ENCODE measurements around the gene SSNA1.

The SSNA1 gene

GRCh38 chr9:137200311-137201204, 12.1 kb downstream of the SSNA1 start, which contains the start of gene TPRN:
TSS of gene TPRN (minus strand) at chr9:137200741. CDS start at chr9:137200711, 30 bp downstream.
- peak; percentile 98 to 99 for DNase-seq (ENCODE audit: low read depth in 2 of 2)

- DNase-seq (ENCODE audit: low read depth in 2 of 2): no peak
Measured at GRCh38 chr9:137201205-137201868, 12.9 kb downstream of the SSNA1 start.

GRCh38 chr9:137202966-137203365, 14.5 kb downstream of the SSNA1 start:
- DNase-seq (ENCODE audit: low read depth in 2 of 2): no peak

GRCh38 chr9:137204731-137205125, 16.3 kb downstream of the SSNA1 start:
- no peak for DNase-seq (ENCODE audit: low read depth in 2 of 2)

DNA sequence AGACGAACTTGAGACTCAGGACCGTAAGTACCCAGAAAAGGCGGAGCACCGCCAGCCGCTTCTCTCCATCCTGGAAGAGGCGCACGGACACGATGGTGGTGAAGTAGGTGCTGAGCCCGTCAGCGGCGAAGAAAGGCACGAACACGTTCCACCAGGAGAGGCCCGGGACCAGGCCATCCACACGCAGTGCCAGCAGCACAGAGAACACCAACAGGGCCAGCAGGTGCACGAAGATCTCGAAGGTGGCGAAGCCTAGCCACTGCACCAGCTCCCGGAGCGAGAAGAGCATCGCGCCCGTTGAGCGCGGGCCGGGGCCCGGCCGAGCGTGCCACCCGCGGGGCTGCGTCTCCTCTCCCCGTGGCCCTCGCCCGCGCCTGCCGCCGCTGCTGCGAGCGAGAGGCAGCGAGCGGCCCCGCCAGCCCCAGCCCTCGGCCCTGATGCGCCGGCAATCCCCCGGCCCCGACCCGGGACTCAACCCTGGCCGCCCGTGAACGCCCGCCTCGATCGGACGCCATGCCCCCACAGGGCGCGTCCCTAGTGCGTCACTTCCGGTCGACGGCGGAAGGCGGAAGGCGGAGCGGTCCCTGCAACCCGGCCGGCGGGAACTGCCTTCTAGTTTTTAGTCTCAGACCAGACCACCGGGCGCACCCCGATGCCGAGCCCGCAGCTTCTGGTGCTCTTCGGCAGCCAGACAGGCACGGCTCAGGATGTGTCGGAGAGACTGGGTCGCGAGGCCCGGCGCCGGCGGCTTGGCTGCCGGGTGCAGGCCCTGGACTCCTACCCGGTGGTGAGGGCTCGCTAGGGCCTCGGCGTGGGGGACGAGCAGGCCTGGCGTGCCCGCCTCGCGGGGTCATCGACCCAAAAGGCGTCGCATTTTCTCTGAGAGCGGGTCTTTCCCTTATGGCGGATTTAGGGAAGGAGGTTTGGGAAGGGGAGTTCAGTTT, 16.9 kb downstream of the SSNA1 start, which contains the start of the genes NDOR1 and TMEM203:
NDOR1 (plus strand) TSS at position 575 of the 944 bp plus-strand sequence; CDS start at position 653, 78 bp downstream.
TMEM203 (minus strand) TSS at position 523 of the 944 bp plus-strand sequence; CDS start at position 289, 234 bp downstream.
- peak; percentile 93 to 94 for DNase-seq (ENCODE audit: low read depth in 2 of 2)

DNA sequence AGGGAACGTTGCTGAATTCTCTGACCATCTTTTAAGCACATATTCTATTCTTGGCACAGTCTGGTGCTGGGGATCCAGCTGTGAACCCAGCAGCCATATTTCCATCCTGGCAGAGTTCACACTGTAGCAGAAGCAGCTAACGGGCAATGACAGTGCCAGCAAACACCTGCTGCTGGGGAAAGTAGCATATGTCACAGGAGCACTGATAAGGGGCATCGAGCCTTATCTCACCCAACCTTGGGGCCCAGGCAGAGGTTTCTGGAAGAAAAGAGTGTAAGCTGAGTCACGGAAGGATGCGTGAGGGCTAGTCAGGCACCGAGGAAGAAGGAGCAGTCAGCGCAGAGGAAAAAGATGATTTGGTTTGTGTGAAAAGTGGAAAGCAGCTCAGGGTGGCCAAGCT, 18.1 kb downstream of the SSNA1 start:
- DNase-seq (ENCODE audit: low read depth in 2 of 2): no peak

GRCh38 chr9:137211532-137211931, 23.1 kb downstream of the SSNA1 start:
- DNase-seq (ENCODE audit: low read depth in 2 of 2): no peak

GRCh38 chr9:137212520-137212919, 24.0 kb downstream of the SSNA1 start:
- DNase-seq (ENCODE audit: low read depth in 2 of 2): no peak

GRCh38 chr9:137213160-137214060, 24.9 kb downstream of the SSNA1 start:
- DNase-seq (ENCODE audit: low read depth in 2 of 2): no peak

DNA sequence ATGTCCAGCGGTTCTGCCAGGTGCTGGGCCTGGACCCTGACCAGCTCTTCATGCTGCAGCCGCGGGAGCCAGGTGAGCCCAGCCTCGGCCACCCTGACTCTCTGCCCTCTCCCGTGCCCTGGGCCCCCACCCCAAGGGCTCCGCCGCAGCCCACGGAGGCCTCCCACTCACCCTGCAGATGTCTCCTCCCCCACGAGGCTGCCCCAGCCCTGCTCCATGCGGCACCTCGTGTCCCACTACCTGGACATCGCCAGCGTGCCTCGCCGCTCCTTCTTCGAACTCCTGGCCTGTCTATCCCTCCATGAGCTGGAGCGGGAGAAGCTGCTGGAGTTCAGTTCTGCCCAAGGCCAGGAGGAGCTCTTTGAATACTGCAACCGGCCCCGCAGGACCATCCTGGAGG, 26.1 kb downstream of the SSNA1 start:
- DNase-seq (ENCODE audit: low read depth in 2 of 2): no peak

DNA sequence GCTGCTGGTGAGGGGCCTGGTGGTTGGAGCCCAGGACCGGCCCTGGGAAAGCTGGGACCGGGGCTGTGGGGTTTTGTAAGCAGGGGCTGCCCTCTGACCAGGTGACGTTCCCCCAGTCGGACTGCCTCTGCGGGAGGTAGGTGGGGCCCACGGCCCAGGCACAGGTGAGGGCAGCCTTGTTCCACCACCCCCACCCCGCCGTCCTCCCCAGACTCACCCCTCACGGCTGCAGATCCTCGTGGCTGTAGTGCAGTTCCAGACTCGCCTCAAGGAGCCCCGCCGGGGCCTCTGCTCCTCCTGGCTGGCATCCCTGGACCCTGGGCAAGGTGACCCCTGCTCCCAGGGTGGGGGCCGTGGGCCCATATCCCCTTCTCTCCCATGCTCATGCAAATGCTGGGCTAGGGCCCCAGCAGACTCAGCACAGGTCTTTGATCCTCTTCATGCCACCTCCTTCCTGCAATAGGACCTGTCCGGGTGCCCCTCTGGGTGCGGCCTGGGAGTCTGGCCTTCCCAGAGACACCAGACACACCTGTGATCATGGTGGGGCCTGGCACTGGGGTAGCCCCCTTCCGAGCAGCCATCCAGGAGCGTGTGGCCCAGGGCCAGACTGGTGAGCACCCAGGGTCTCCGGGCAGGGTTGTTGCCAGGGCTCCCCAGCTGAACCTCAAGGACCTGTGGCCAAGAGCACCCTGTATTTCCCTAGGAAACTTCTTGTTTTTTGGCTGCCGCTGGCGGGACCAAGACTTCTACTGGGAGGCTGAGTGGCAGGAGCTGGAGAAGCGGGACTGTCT, 26.9 kb downstream of the SSNA1 start:
- DNase-seq (ENCODE audit: low read depth in 2 of 2): no peak

DNA sequence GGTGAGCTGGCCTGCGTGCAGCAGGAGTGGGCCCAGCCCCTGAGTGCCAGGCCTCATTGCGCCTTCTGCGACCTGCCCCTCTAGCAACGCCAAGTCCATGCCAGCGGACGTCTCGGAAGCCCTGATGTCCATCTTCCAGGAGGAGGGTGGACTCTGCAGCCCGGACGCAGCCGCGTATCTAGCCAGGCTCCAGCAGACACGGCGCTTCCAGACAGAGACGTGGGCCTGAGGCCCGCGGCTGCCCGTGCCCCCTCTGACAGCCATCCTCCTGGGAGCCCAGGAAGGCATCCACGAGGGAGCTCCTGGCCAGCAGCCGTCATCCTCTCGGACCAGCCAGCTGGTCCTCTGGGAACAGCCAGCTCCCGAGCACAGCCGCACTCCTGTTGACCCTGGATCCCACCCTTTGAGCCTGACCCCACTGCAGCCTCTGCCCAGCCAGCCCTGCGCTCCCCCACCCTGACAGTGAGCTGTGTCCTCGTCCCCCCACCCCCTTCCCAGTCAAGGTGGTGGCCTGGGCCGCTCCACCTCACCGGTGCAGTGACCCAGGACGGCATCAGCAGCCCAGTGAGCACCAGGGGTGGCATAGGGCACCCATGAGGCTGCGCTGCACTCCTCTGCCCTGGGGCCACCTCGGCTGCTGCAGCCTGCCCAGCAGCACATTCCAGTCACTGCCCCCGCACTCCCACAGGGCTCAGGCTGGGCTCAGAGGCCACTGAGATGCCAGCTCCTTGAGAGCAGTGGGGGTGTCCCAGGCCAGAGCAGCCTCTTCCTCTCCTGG, 27.9 kb downstream of the SSNA1 start:
- DNase-seq (ENCODE audit: low read depth in 2 of 2): no peak

DNA sequence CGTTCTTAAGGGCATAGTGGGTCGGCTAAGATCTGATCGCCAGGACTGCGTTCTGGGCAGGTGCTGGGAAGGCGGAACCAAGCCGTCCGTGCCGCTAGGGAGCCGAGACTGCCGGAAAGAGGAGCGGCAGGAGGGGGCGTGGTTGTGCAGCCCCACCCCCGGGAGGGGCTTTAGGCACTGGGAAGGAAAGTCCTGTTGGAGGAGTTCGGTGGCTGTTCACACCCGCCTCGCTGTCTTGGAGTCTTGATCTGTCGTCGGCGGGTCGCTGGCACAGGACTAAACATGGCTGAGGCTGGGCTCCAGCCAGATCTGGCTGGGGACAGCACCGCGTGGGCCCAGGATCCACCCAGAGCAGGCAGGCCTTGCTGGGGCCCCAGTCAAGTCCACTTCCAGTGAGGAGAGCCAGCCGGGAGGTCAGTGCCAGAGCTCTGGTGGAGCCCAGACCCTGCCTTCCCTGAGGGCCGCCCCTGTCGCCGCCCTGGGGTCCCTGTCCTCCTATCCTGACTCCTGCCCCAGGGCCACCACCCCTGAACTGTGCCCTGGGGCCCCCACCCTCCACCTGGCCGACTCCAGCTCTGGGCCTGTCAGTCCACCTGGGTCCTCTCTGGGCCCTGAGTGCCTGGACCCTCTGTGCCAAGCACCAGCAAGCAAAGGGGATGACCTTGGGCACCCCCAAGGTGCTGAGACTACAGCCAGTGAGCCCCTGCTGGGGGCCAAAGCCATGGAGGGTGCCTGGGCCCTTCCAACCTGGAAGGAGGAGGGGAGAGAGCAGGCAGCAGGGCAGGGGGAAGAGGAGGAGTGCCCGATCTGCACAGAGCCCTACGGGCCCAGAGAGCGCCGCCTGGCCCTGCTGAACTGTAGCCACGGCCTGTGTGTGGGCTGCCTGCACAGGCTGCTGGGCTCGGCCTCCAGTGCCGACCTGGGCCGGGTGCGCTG, 29.1 kb downstream of the SSNA1 start:
- no peak for DNase-seq (ENCODE audit: low read depth in 2 of 2)

- DNase-seq (ENCODE audit: low read depth in 2 of 2): no peak
Measured at GRCh38 chr9:137218212-137218753, 29.8 kb downstream of the SSNA1 start.

DNA sequence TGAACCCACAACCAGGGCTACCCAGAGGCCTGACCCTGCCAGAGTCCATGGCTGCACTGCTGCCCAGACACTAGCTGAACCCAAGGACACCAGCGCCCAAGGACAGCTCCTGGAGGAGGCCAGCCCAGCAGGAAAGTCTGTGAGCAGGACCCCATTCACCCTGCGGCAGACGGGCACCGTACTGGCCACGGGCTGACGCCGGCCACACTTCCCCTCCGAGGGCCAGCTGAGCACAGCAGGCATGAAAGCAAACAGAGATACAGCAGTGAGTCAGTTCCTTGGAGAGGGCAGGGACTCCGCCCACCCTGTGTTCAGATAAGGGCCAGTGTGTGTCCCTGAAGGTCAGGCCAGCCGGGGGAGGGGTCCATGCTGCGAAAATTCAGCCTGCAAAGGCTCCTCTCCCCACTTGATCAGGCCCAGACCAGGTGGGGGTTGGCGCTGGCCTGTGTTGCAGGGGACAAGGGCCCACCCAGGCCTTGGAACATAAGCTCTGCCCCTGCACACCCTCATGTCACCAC, 30.3 kb downstream of the SSNA1 start:
- no peak for DNase-seq (ENCODE audit: low read depth in 2 of 2)

GRCh38 chr9:137219757-137220316, 31.4 kb downstream of the SSNA1 start:
- no peak for DNase-seq (ENCODE audit: low read depth in 2 of 2)
